Naive thymus-derived CD4-positive, alpha-beta T cell (primary cell): Measurements from ENCODE around the gene TMEM132A. TPM values are rescaled to one million over a fixed set of nuclear protein-coding genes. Genes with fewer than 3 reads are reported as not detected.

Experiments used
- ATAC-seq: fragments of 150-1000 bp; cut with Tn5 transposase; 2 replicates; pipeline ENCODE4 v1.10.0; 2021; ENCODE audit warnings: mild to moderate bottlenecking, moderate library complexity
- CTCF ChIA-PET: fragments of 350-600 bp; sonication (Branson Sonifier 250); formaldehyde crosslinking; loops from one replicate; lab custom pipeline; 2021; ENCODE audit warnings: antibody characterized with exemption; lab: Charles Lee
- POLR2A ChIA-PET: fragments of 350-600 bp; sonication (Branson Sonifier 250); formaldehyde crosslinking; loops from one replicate; lab custom pipeline; 2021; ENCODE audit warnings: antibody characterized with exemption, inconsistent platforms; lab: Charles Lee
- DNase-seq, 9 donors: peaks; one replicate each; pipeline versions ENCODE4 v3.0.0 to v3.0.0-alpha.2; 2020 to 2022; ENCODE audit warnings: mixed read lengths in 1 of 9
- H3K27ac ChIP-seq: one replicate; pipeline ENCODE4 v1.7.0; 2013; ENCODE audit warnings: mild to moderate bottlenecking, low read depth, low read length, moderate library complexity
- H3K27me3 ChIP-seq, 2 donors: one replicate each; pipeline ENCODE4 v1.7.0; 2013; ENCODE audit warnings: low read length in 2 of 2, mild to moderate bottlenecking in 2 of 2, moderate library complexity in 2 of 2; ENCODE audit not compliant: control insufficient read depth in 2 of 2, insufficient read depth in 2 of 2
- H3K36me3 ChIP-seq, 3 experiments: 1 replicate in 2 of 3; 2 replicates in 1 of 3; pipeline ENCODE4 v1.7.0; 2013; ENCODE audit warnings: low read length in 3 of 3, mild to moderate bottlenecking in 3 of 3, moderate library complexity in 1 of 3; ENCODE audit not compliant: insufficient read depth in 3 of 3, control insufficient read depth in 2 of 3
- H3K4me1 ChIP-seq, 2 donors: one replicate each; pipeline ENCODE4 v1.7.0; 2013; ENCODE audit warnings: low read length in 2 of 2, mild to moderate bottlenecking in 2 of 2, moderate library complexity in 1 of 2; ENCODE audit not compliant: control insufficient read depth in 2 of 2, insufficient read depth in 2 of 2
- H3K4me3 ChIP-seq: 2 replicates; pipeline ENCODE4 v1.7.0; 2013; ENCODE audit warnings: mild to moderate bottlenecking, low read length
- H3K9me3 ChIP-seq, 3 experiments: 1 replicate in 2 of 3; 2 replicates in 1 of 3; pipeline ENCODE4 v1.7.0; 2013; ENCODE audit warnings: low read length in 3 of 3; ENCODE audit not compliant: control insufficient read depth in 2 of 3
- H3K27ac Mint-ChIP-seq, 9 donors: one replicate each; pipeline ENCODE4 v1.8.0; 2020 to 2022; ENCODE audit warnings: mixed read lengths in 9 of 9, mild to moderate bottlenecking in 8 of 9, moderate library complexity in 5 of 9, inconsistent platforms in 2 of 9
- H3K27me3 Mint-ChIP-seq, 5 donors: one replicate each; pipeline ENCODE4 v1.8.0; 2021 to 2022; ENCODE audit warnings: mixed read lengths in 5 of 5, mild to moderate bottlenecking in 1 of 5
- H3K36me3 Mint-ChIP-seq, 5 donors: one replicate each; pipeline ENCODE4 v1.8.0; 2020 to 2022; ENCODE audit warnings: mixed read lengths in 5 of 5, mild to moderate bottlenecking in 3 of 5, inconsistent platforms in 1 of 5
- H3K4me1 Mint-ChIP-seq, 7 donors: one replicate each; pipeline ENCODE4 v1.8.0; 2020 to 2022; ENCODE audit warnings: mixed read lengths in 7 of 7, mild to moderate bottlenecking in 3 of 7, inconsistent platforms in 1 of 7
- H3K4me3 Mint-ChIP-seq, 10 donors: one replicate each; pipeline ENCODE4 v1.8.0; 2020 to 2022; ENCODE audit warnings: mild to moderate bottlenecking in 10 of 10, mixed read lengths in 10 of 10, moderate library complexity in 6 of 10, inconsistent platforms in 2 of 10
- H3K9me3 Mint-ChIP-seq, 11 donors: one replicate each; pipeline ENCODE4 v1.8.0; 2020 to 2022; ENCODE audit warnings: mixed read lengths in 11 of 11, mild to moderate bottlenecking in 4 of 11, inconsistent platforms in 1 of 11, moderate library complexity in 1 of 11
- intact Hi-C, 2 donors: fragments of 100-400 bp; cut with micrococcal nuclease; formaldehyde crosslinking; loops; one replicate each; pipeline ENCODE4 v1.15.1; 2023
- polyA plus RNA-seq, 2 donors: library from polyadenylated mRNA; unstranded; fragments of 300-500 nt; fragmentation: Illumina TruSeq; gene quantifications; one replicate each; pipeline ENCODE4 v1.2.3, GENCODE V29; 2021
- total RNA-seq, 6 experiments: library from RNA in 5 of 6; stranded (reverse) in 5 of 6; gene quantifications; 1 replicate in 5 of 6; 2 replicates in 1 of 6; pipeline ENCODE4 v1.2.3 and lab custom pipeline; 2021 to 2026

TMEM132A gene
- total and polyA plus RNA-seq, 7 experiments from 2014 or later = 0.57 to 0.58 TPM; not detected in 5

DNA sequence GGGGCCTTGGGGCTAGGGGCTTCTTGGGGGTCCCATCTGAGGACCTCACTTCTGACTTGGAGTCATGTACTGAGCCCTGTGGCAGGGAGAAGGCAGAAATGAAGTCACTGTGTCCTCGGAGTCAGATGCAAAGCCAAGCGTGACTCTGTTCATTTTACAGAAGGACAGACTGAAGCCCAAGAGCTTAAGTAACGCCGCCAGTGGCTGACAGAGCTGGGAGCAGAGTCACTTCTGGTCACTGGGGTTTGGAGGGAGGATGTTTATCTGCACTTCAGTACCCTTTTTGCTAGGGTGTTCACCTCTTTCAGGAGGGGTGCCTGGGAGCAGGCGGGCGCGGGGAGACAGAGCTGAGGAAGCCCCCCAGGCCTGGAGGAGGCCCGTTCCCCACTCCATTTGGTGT is 57.9 kb downstream of the TMEM132A start:
- CTCF ChIA-PET = interaction anchor here (0.5 to 1.3 kb wide), 6 partner anchors 14 to 176 kb away, joined by 3 to 4 read pairs (median 3); no protein-coding TSS in a partner anchor
- ATAC-seq = no peak
- intact Hi-C loops = loop anchor here in 1 of 2 donors (10.0 kb wide), 1 partner anchor 1573 kb away; no protein-coding TSS in a partner anchor
- H3K9me3 ChIP-seq = no peaks in the 10 kb centered on the region
- Mint-ChIP-seq H3K4me1 (peaks cover 44 to 100% (median 93%) of the 10 kb centered on the region in 7 donors), H3K9me3 (peaks cover 0 to 2% (median 0%) of the 10 kb centered on the region in 11 donors), H3K36me3 (peaks cover 12 to 63% (median 39%) of the 10 kb centered on the region in 5 donors), H3K4me3 (peak overlapping the region; percentile 79 to 96 (median 88)), H3K27ac (peak overlapping the region; percentile 91 to 100 (median 99)), H3K27me3 (no peaks in the 10 kb centered on the region)
- peak overlapping the region; percentile 96 for H3K27ac ChIP-seq
- DNase-seq = peak in 2 of 9 donors; percentile 41 to 49
- peaks cover 4 to 24% (median 7%) of the 10 kb centered on the region in 3 experiments for H3K36me3 ChIP-seq
- H3K27me3 ChIP-seq = no peaks in the 10 kb centered on the region
- H3K4me1 ChIP-seq = peaks cover 75 to 95% of the 10 kb centered on the region in 2 donors
- H3K4me3 ChIP-seq = peak overlapping the region; percentile 40
- POLR2A ChIA-PET = interaction anchor here (0.7 to 2.2 kb wide), 18 partner anchors 40 to 147 kb away, joined by 3 to 12 read pairs (median 4); no protein-coding TSS in a partner anchor

DNA sequence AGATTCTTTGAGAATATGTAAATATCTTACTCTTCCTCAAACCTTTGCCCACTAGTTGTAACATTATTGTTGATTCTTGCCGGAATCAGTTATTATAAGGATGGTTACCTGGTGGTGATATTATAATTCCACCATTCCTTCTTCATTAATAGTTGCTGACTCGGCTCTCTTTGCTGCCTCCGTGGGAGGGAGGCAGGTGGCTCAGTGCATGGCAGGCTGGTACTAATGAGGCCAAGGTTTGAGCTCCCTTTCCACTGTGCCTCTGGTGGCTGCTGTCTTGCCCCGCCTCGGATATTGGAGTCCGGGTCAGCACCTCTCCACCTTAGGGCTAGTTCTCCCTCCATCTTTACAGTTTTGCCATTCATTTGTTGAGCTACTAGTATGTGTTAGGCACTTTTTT is 59.9 kb downstream of the TMEM132A start:
- H3K9me3 ChIP-seq = no peaks in the 10 kb centered on the region
- peaks cover 44 to 100% (median 93%) of the 10 kb centered on the region in 7 donors for H3K4me1 Mint-ChIP-seq
- H3K36me3 Mint-ChIP-seq = peaks cover 12 to 62% (median 39%) of the 10 kb centered on the region in 5 donors

DNA sequence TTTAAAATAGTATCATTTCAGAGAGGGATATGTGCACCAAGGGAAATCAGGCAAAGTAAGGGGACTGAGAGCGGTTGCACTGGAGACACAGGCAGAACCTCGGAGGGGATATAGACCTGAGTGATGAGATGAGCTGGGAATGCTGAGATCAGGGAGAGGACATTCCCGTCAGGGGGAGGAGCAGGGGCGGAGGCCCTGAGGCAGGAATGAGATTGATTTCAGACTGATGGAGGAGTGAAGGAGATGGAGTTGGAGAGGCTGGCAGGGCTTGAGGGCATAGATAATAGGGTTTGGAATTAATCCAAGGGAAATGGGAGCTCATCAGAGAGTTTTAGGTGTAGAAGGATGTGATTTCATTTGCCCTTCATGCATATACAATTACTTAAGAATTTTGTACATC is 60.4 kb downstream of the TMEM132A start:
- Histone ChIP-seq H3K27ac (peak overlapping the region; percentile 96), H3K4me3 (peak overlapping the region; percentile 21), H3K4me1 (peaks cover 76 to 93% of the 10 kb centered on the region in 2 donors), H3K27me3 (no peaks in the 10 kb centered on the region), H3K9me3 (no peaks in the 10 kb centered on the region), H3K36me3 (peaks cover 7 to 34% (median 18%) of the 10 kb centered on the region in 3 experiments)
- no peaks in the 10 kb centered on the region for H3K27me3 Mint-ChIP-seq
- H3K4me1 Mint-ChIP-seq = peaks cover 49 to 100% (median 94%) of the 10 kb centered on the region in 7 donors
- DNase-seq (no peak), ATAC-seq (no peak)
- H3K4me3 Mint-ChIP-seq = peak overlapping the region; percentile 79 to 96 (median 88)
- CTCF ChIA-PET = interaction anchor here (0.8 to 1.2 kb wide), 3 partner anchors 15 to 89 kb away, joined by 4 to 5 read pairs (median 4); no protein-coding TSS in a partner anchor
- peaks cover 12 to 65% (median 41%) of the 10 kb centered on the region in 5 donors for H3K36me3 Mint-ChIP-seq
- peaks cover 0 to 1% (median 0%) of the 10 kb centered on the region in 11 donors for H3K9me3 Mint-ChIP-seq
- POLR2A ChIA-PET = interaction anchor here (0.6 to 5.7 kb wide), 18 partner anchors 9 to 160 kb away, joined by 3 to 60 read pairs (median 6); partner anchors contain the start of gene CD5
- peak overlapping the region; percentile 91 to 100 (median 99) for H3K27ac Mint-ChIP-seq
- intact Hi-C loops = loop anchor here (1.0 to 10.0 kb wide), 7 partner anchors 8 to 1570 kb away; partner anchors contain the start of genes CD5 (in 1 of the 2), TMEM109 (in 1 of the 2) and VPS37C (in 1 of the 2)

More for the DNA sequence above, 59.9 kb downstream of the TMEM132A start:
- Histone ChIP-seq H3K4me1 (peaks cover 75 to 93% of the 10 kb centered on the region in 2 donors), H3K27me3 (no peaks in the 10 kb centered on the region), H3K36me3 (peaks cover 7 to 30% (median 13%) of the 10 kb centered on the region in 3 experiments), H3K4me3 (peak overlapping the region; percentile 21), H3K27ac (peak overlapping the region; percentile 96)
- CTCF ChIA-PET = interaction anchor here (0.8 to 1.2 kb wide), 3 partner anchors 15 to 89 kb away, joined by 4 to 5 read pairs (median 4); no protein-coding TSS in a partner anchor
- no peaks in the 10 kb centered on the region for H3K27me3 Mint-ChIP-seq
- no peak for DNase-seq
- peak overlapping the region; percentile 91 to 100 (median 99) for H3K27ac Mint-ChIP-seq
- intact Hi-C loops = loop anchor here in 1 of 2 donors (1.0 to 10.0 kb wide), 2 partner anchors 8 to 1571 kb away; no protein-coding TSS in a partner anchor
- POLR2A ChIA-PET = interaction anchor here (0.6 to 5.7 kb wide), 17 partner anchors 9 to 161 kb away, joined by 3 to 60 read pairs (median 6); partner anchors contain the start of gene CD5
- peaks cover 0 to 2% (median 0%) of the 10 kb centered on the region in 11 donors for H3K9me3 Mint-ChIP-seq
- no peak for ATAC-seq
- peak overlapping the region; percentile 79 to 96 (median 88) for H3K4me3 Mint-ChIP-seq

GRCh38 chr11:60985501-60985900 is 61.2 kb downstream of the TMEM132A start:
- H3K4me3 ChIP-seq = peak overlapping the region; percentile 42
- H3K4me3 Mint-ChIP-seq = peak overlapping the region; percentile 75 to 96 (median 88)

DNA sequence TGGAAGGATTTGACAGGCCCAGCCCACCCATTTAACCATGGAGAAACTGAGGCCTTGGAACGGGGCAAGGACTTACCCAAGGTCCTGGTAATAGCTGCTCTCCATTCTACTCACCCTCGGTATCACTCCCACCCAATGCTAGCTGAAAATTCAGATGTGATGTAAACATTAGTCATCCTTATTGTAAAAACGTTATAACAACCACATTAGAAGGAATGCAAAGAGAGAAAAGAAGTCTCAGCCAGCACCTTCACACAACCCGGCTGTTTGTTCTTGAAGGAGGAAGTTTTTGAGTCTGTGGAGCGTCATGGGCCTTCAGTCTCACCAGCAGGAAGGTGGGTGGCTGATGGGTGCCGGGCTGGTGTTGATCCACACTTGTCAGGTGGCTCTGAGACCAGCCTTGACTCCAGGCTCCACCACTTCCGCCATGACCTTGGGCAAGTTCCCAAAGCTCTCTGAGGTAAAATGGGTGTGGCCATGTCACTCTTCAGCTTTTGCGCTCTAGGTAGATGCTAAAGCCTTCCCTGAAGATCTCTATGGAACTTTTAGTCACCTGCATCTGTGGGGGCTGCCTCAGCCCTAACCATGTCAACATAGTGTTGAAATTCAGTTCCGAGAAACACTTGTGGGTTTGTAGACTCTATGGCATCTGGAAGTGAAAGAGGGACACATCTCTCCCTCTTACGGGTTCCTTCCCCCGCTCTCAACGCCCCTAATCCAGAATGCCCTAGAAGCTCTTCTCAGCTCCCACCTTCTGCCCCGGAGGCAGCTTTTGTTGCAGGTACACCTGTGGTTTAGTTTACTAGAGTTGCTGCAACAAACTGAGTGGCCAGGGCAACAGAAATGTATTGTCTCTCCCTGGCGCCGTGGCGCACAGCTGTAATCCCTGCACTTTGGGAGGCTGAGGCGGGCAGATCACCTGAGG is 62.0 kb downstream of the TMEM132A start:
- H3K4me1 ChIP-seq = peaks cover 62 to 88% of the 10 kb centered on the region in 2 donors
- H3K9me3 ChIP-seq = no peaks in the 10 kb centered on the region
- H3K36me3 Mint-ChIP-seq = peaks cover 12 to 62% (median 40%) of the 10 kb centered on the region in 5 donors
- no peaks in the 10 kb centered on the region for H3K27me3 Mint-ChIP-seq
- H3K4me1 Mint-ChIP-seq = peaks cover 49 to 99% (median 94%) of the 10 kb centered on the region in 7 donors
- peak overlapping the region; percentile 96 for H3K27ac ChIP-seq
- no peaks in the 10 kb centered on the region for H3K27me3 ChIP-seq
- peak overlapping the region; percentile 42 for H3K4me3 ChIP-seq
- peak; percentile 93 for ATAC-seq
- DNase-seq = peak; percentile 59 to 99 (median 97)
- peak overlapping the region; percentile 75 to 96 (median 88) for H3K4me3 Mint-ChIP-seq
- POLR2A ChIA-PET = interaction anchor here (0.8 to 5.7 kb wide), 27 partner anchors 9 to 143 kb away, joined by 3 to 60 read pairs (median 6); partner anchors contain the start of genes CD5 and TMEM109
- peaks cover 1 to 24% (median 15%) of the 10 kb centered on the region in 3 experiments for H3K36me3 ChIP-seq
- CTCF ChIA-PET = interaction anchor here (0.9 to 2.5 kb wide), 11 partner anchors 10 to 166 kb away, joined by 3 to 12 read pairs (median 4); no protein-coding TSS in a partner anchor
- H3K27ac Mint-ChIP-seq = peak overlapping the region; percentile 91 to 100 (median 99)
- H3K9me3 Mint-ChIP-seq = no peaks in the 10 kb centered on the region
- intact Hi-C loops = loop anchor here (1.0 to 10.0 kb wide), 20 partner anchors 8 to 1569 kb away; partner anchors contain the start of genes CD6 (in 2 of the 2), VPS37C (in 2 of the 2), CD5 (in 1 of the 2) and PRPF19 (in 1 of the 2)

More at GRCh38 chr11:60985501-60985900, 61.2 kb downstream of the TMEM132A start:
- peaks cover 68 to 90% of the 10 kb centered on the region in 2 donors for H3K4me1 ChIP-seq
- H3K9me3 ChIP-seq = no peaks in the 10 kb centered on the region
- Mint-ChIP-seq H3K27me3 (no peaks in the 10 kb centered on the region), H3K9me3 (no peaks in the 10 kb centered on the region), H3K27ac (peak overlapping the region; percentile 91 to 100 (median 99)), H3K4me1 (peaks cover 46 to 100% (median 94%) of the 10 kb centered on the region in 7 donors), H3K36me3 (peaks cover 12 to 63% (median 37%) of the 10 kb centered on the region in 5 donors)
- intact Hi-C loops = loop anchor here (5.0 to 10.0 kb wide), 6 partner anchors 73 to 1569 kb away; partner anchors contain the start of genes CD5 (in 1 of the 2), TMEM109 (in 1 of the 2) and VPS37C (in 1 of the 2)
- ATAC-seq (no peak), DNase-seq (peak in 1 of 9 donors; percentile 25)
- H3K27me3 ChIP-seq = no peaks in the 10 kb centered on the region
- peaks cover 7 to 27% (median 16%) of the 10 kb centered on the region in 3 experiments for H3K36me3 ChIP-seq
- H3K27ac ChIP-seq = peak overlapping the region; percentile 96
- POLR2A ChIA-PET = interaction anchor here (0.9 to 5.7 kb wide), 21 partner anchors 23 to 143 kb away, joined by 3 to 60 read pairs (median 6); partner anchors contain the start of genes CD5 and TMEM109
- CTCF ChIA-PET = interaction anchor here (0.6 to 2.5 kb wide), 8 partner anchors 15 to 167 kb away, joined by 3 to 12 read pairs (median 4); no protein-coding TSS in a partner anchor
